RKO (cell line): ENCODE data around the gene FGD2.

Experiments used
- DNase-seq: peaks from one replicate; pipeline ENCODE4 v3.0.0-alpha.2; 2016; ENCODE audit warnings: low spot score

Gene FGD2

DNA sequence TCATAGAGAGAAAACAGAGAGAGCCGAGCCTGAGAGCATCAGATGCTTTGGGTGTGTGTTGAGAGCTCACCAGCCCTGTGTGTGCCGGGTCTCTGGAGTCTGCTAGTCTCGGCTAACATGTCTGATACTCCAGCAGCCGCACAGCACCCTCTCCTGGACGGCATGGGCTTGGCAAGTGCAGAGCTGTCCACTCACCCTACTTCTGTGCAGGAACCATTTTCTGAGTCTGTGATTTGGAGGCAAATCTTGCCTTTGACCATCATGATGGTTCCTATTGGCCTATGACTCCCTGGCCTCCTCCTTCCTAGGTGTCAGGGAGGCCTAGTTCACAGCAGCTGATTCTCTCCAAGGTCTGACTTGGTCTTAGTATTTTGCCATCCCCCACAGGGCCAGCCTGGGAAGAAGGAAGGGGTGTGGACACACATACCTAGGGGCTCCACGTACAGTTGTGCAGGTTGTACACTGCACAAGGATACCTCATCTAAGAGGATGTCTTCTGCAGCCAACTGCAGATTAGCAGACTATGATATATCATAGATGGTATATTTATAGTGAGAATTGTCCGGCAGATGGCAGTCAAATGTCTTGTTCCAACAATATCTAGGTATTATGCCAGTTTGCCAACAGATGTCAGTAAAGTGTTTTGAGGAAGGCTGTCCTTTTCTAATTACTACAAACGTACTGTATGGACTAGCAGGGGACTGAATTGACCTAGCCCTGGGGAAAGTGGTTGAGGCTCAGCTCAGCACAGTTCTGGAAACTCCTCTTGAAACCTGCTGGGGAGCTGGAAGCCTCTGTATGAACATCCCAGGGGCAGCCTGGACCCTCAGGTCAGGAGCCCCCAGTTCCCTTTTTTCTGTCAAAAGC is 13.0 kb downstream of the FGD2 start:
- peak; percentile 94 for DNase-seq

DNA sequence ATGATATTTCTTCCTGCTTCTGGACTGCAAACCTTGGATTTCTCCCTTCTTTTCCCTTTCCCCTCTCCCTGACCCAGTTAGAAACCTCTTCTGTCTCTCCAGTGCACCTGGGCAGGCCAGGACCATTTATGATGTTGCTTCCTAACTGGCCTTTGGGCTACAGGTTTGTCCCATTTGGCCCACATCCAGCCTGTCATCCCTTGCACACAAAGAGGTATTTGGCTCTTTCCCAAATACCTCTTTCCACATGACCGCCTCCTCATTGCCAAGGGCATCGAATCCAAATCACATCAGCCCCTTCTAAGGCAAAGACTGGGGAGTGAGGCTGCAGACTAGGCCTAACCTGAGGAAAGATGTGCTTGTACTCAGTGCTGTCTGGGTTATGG is 13.6 kb downstream of the FGD2 start:
- DNase-seq: no peak

DNA sequence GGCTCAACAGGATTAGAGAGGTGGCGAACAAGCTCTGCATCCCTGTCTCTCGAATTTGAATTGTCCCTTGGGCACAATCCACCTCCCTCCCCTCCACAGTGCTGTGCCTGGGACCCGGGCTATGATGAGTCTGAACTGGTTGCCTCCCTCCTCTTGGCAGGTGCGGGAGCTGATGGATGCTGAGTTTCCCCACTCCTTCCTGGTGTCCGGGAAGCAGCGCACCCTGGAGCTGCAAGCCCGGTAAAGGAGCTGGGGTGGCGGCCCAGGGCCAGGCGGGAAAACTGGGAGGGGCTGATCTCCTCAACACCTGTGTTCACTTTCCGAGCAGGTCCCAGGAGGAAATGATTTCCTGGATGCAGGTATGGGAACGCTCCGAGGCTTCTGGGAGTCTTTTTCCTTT is 14.9 kb downstream of the FGD2 start:
- DNase-seq: no peak

- no peak for DNase-seq
Measured at GRCh38 chr6:37020812-37021211, 15.4 kb downstream of the FGD2 start.

DNA sequence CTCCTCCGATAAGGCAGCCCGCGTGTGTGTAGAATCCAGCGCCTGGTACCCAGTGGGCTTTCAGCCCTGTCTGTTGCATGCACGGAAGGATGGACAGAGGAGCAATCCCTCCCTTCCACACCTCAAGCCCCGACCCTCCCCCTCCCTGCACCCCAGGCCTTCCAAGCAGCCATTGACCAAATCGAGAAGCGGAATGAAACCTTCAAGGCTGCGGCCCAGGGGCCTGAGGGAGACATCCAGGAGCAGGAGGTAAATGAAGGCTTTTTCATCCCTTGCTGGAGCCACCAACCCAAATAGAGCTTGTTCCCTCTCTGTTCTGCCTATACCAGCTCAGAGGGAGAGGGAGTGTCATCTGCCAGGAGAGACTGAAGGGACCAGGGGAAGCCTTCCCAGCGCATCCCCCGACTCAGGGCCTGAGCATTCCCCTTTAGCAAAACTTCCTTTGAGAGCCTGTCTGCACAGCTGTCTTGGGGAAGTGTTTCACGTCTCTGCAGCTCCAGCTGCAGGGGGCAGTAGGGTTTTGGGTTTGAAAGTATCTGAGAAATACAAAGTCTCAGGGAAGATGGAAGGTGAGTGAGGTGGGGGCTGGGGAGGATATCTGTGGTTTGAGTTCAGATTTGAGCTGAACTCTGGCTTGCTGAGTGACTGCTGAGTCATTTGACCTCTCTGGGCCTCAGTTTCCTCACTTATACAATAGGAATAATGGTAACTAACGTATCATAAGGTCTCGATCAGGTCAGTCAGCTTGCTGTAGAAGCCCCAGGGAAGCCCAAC is 16.1 kb downstream of the FGD2 start:
- peak; percentile 28 for DNase-seq

DNA sequence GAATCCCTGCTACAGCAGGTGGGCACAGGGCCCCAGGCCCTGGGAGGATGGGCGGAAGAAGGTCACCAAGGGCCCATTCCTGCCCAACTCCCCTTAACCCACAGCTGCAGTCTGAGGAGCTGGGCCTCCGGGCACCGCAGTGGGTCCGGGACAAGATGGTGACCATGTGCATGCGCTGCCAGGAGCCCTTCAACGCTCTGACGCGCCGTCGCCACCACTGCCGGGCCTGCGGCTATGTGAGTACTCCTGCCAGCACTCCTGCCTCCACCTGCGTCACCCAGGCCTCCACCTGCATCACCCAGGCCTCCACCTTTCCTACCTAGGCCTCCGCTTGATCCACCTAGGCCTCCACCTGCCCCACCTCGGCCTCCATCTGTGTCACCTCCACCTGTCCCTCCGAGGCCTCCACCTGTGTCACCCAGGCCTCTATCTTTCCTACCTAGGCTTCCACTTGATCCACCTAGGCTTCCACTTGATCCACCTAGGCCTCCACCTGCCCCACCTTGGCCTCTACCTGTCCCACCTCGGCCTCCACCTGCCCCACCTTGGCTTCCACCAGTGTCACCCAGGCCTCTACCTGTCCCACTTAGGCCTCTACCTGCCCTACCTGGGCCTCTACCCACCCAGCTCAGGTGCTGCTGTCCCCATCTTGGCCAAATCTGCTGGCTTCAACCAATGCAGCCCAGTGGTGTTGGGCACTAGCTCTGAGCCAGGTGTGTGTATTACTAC is 16.8 kb downstream of the FGD2 start:
- DNase-seq: no peak

- no peak for DNase-seq
Measured at GRCh38 chr6:37024656-37025337, 19.3 kb downstream of the FGD2 start.

DNA sequence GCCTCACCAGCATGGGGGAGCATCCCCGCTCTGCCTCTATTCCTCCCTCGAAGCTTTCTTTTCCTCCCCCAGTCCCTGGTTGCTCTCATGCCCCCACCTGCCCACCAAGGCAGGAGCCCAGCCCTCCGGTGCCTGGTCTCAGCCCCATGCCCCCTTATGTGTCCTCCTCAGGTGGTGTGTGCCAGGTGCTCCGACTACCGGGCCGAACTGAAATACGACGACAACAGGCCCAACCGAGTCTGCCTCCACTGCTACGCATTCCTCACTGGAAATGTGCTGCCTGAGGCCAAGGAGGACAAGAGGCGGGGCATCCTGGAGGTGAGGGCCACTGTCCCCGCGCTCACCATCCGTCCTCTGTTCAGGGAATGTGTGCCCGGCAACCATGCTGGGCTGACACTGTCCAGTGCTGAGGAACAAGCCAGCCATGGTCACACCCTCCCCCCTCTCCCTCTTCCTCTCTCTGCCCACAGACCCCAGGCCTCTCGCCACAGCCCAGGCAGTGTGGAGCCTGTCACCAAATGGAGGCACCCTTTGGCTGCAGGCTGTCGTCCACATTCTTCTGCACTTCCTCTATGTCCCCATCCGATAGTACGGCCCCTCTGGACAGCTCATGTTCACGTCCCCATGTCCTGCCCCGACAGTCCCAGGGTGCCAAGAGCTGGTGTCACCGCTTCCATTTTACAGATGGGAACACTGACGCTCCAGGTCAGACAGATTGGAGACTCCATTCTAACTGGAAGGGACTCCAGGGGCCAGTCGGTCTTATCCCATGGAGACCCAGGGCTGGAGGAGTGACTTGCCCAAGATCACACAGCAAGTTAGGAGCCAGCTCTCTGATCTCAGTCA is 20.4 kb downstream of the FGD2 start:
- DNase-seq: no peak

GRCh38 chr6:37027036-37027720 is 21.7 kb downstream of the FGD2 start:
- DNase-seq: no peak

GRCh38 chr6:37027811-37028469 is 22.5 kb downstream of the FGD2 start:
- DNase-seq: no peak

GRCh38 chr6:37029249-37029971 is 24.0 kb downstream of the FGD2 start:
- DNase-seq: peak; percentile 85

- DNase-seq: no peak
Measured at GRCh38 chr6:37030599-37030998, 25.1 kb downstream of the FGD2 start.

GRCh38 chr6:37032239-37032638 is 26.8 kb downstream of the FGD2 start:
- DNase-seq: no peak

DNA sequence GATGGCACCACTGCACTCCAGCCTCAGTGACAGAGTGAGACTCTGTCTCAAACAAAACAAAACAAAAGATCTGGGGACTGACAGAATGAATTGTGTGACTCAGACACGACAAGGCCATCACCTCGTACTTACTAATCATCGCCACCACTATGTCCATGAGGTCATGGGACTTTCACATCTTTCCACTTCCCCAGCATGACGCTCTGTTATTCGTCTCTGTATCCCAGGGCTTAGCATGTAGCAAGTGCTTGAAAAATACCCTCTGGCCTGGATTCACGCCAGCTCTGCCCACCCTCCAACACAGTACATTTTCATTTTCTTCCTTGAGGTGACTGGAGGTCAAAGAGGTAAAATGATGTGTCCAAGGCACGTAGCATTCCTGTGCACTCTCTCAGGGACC is 27.8 kb downstream of the FGD2 start:
- DNase-seq: peak; percentile 45

DNA sequence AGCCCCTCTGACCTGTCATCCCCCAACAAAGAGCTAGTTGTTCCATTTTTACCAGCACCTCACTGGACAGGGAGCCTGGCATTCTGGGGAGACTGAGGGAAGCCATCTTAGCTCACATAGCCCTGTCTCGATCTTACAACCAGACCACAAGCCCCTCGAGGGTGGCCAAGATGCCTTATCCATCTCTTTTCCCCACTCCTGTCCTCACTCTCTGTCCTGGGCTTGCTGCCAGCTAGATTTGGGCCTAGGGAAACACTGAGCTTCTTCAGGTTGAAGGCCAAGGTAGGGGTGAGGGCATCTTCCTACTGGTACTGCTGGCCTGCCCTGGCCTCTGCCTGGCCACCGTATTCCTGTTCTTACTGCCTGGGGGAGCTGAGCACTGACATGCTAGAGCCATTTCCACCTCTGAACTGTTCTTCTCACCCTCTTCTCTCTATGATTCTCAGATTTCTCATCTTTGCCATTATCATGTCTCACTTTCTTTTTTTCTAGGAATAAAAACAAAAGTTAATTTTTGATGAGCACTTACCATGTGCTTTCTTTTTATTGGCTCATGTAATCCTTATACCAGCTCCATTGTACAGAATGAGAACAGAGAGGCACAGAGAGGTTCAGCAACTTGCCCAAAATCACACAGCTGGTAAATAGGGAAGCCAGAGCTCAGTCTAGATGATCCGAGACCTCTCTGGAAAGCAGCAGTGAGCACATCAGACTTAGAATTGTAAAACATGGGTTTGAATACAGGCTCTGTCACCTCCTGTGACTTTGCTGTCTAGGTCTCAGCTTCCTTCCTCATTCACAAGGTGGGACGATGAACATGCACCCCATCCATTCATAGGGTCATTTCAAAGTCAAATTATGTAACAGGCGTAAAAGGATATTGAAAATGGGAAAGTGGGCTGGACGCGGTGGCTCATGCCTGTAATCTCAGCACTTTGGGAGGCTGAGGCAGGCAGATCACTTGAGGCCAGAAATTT is 28.7 kb downstream of the FGD2 start:
- no peak for DNase-seq

DNA sequence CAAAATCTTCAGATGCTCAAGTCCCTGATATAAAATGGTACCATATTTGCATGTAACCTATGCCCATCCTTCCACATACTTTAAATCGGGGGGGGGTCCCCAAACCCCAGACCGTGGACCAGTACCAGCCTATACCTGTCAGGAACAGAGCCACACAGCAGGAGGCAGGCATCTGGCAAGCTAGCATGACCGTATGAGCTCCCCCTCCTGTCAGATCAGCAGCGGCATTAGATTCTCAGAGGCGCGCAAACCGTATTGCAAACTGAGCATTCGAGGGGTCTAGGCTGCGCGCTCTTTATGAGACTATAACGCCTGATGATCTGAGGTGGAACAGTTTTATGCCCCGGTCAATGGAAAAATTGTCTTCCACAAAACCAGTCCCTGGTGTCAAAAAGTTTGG is 30.7 kb downstream of the FGD2 start:
- no peak for DNase-seq

DNA sequence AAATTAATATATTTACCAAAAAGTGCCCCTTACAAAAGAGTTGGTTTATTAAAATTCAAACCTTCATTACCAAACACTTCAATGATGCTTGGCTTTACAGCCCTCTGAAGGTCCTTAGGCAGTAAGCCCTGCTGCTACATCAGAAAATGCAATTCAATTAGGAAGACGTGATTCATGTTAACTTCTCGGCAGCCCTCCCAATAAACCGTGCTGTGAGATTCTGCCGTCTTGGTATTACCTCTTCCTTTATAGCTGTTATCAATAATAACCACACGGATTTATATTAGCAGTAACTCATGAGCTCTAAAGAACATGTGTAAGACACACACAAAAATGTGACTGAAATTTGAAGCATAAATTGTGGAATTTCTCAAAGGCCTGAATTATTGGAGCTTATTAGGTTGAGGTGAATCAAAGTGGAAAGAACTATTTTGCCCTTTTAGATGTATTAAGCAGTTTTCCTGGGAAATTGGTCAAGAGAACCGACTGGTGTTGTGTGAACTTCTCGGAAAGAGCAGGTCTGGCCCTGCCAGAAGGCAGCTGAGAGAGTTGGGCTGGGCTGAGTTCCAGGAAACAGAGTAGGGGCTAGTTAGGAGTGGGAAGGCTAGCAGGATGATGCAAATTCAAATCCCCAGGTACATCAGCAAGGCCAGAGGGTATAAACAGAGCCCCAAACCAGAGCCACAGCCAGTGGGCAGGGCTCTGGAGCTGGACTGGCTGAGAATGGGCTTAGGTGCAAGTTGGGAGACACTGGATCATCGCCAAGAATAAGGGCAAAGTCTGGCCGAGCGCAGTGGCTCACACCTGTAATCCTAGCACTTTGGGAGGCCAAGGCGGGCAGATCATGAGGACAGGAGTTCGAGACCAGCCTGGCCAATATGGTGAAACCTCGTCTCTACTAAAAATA is 33.1 kb downstream of the FGD2 start:
- DNase-seq: no peak
